SK-N-SH (cell line): ENCODE results near the gene ALB.

Experiments used
- CTCF ChIP-seq: fragments of 200-600 bp; sonication (generic); IDR thresholded peaks from 2 replicates; pipeline ENCODE4 v1.6.1; 2017; ENCODE audit warnings: antibody characterized with exemption, mild to moderate bottlenecking, moderate library complexity
- EZH2phosphoT487 ChIP-seq: fragments of 200-600 bp; sonication (generic); IDR thresholded peaks from 2 replicates; pipeline ENCODE4 v1.6.1; 2017; ENCODE audit warnings: low read depth, mixed run types, mild to moderate bottlenecking, antibody characterized with exemption, moderate library complexity, borderline replicate concordance
- MEF2A ChIP-seq: IDR thresholded peaks from 2 replicates; pipeline ENCODE4 v1.4.0; 2012; ENCODE audit warnings: low read depth, borderline replicate concordance
- MXI1 ChIP-seq: IDR thresholded peaks from 2 replicates; pipeline ENCODE4 v1.6.1; 2012; ENCODE audit warnings: mild to moderate bottlenecking, low read depth, low read length, improper control_type of control experiment
- RAD21 ChIP-seq: IDR thresholded peaks from 2 replicates; pipeline ENCODE4 v1.6.1; 2012; ENCODE audit warnings: mild to moderate bottlenecking, low read length
- RXRA ChIP-seq: IDR thresholded peaks from 2 replicates; pipeline ENCODE4 v1.4.0; 2012; ENCODE audit warnings: low read depth, mild to moderate bottlenecking, borderline replicate concordance
- SMC3 ChIP-seq: IDR thresholded peaks from 2 replicates; pipeline ENCODE4 v1.6.1; 2012; ENCODE audit warnings: low read depth, low read length, improper control_type of control experiment
- TAF1 ChIP-seq: IDR thresholded peaks from 2 replicates; pipeline ENCODE4 v1.6.1; 2012; ENCODE audit warnings: low read depth, mild to moderate bottlenecking, low read length, moderate library complexity, borderline replicate concordance
- TEAD4 ChIP-seq: IDR thresholded peaks from 2 replicates; pipeline ENCODE4 v1.4.0; 2012; ENCODE audit warnings: mild to moderate bottlenecking, borderline replicate concordance; ENCODE audit not compliant: insufficient read depth
- TF ChIP-seq, protein P1 (sequence below): fragments of 150-350 bp; IDR thresholded peaks from 2 replicates; pipeline ENCODE4 v1.6.1; 2017; ENCODE audit warnings: antibody characterized with exemption, low read length, low read depth, borderline replicate concordance

GRCh38 chr4:73376251-73376650 lies 27.8 kb upstream of the ALB start:
- TF ChIP-seq TEAD4, result no peak
- no peak for TF ChIP-seq CTCF
- no peak for TF ChIP-seq SMC3
- TF ChIP-seq EZH2phosphoT487, result no peak
- no peak for TF ChIP-seq RAD21
- TF ChIP-seq TAF1, result no peak
- no peak for TF ChIP-seq RXRA
- TF ChIP-seq, protein P1, sequence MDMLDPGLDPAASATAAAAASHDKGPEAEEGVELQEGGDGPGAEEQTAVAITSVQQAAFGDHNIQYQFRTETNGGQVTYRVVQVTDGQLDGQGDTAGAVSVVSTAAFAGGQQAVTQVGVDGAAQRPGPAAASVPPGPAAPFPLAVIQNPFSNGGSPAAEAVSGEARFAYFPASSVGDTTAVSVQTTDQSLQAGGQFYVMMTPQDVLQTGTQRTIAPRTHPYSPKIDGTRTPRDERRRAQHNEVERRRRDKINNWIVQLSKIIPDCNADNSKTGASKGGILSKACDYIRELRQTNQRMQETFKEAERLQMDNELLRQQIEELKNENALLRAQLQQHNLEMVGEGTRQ, result no peak
- TF ChIP-seq MEF2A, result no peak
- no peak for TF ChIP-seq MXI1
